ENCODE data around the gene MAMLD1. TPM values are rescaled to one million over a fixed set of nuclear protein-coding genes. Genes with fewer than 3 reads are reported as not detected.

Gene MAMLD1
- total RNA-seq, 1 experiment from 2014 or later: 3.2 TPM

- no peak overlapping the region for H3K4me3 ChIP-seq (ENCODE audit: low read depth, low read length, poor library complexity, severe bottlenecking)
- POLR2A ChIA-PET (ENCODE audit: low non-redundant PET): no interaction called here
- no peaks in the 10 kb centered on the region for H3K27me3 ChIP-seq (replicated peaks; ENCODE audit: insufficient read depth, low read depth, low read length, poor library complexity)
- CTCF ChIA-PET: no interaction called here
- H3K27ac ChIP-seq (ENCODE audit: low read depth, low read length, poor library complexity, severe bottlenecking): no peak overlapping the region
- BruUV-seq (replicated peaks): no TSS peak
- intact Hi-C loops (cut with micrococcal nuclease; ENCODE audit: unreplicated experiment): no loop called here
- no peaks in the 10 kb centered on the region for H3K9me3 ChIP-seq (ENCODE audit: low read depth, low read length, poor library complexity, severe bottlenecking)
- no peak for DNase-seq (ENCODE audit: low spot score)
- TF ChIP-seq EZH2 (IDR thresholded peaks at IDR 0.05; ENCODE audit: borderline replicate concordance, low read depth, low read length, poor library complexity, severe bottlenecking) (no peak), CTCF (conservative IDR thresholded peaks at IDR 0.05; ENCODE audit: low read depth, low read length) (no peak)
- no peaks in the 10 kb centered on the region for H3K4me1 ChIP-seq (ENCODE audit: insufficient read depth, low read length, poor library complexity, severe bottlenecking)
- H3K36me3 ChIP-seq (ENCODE audit: insufficient read depth, low read length, poor library complexity, severe bottlenecking): no peaks in the 10 kb centered on the region
Observed at GRCh38 chrX:150495496-150495895, 132.4 kb downstream of the MAMLD1 start.

GRCh38 chrX:150499240-150499639, 136.1 kb downstream of the MAMLD1 start:
- H3K36me3 ChIP-seq (ENCODE audit: insufficient read depth, low read length, poor library complexity, severe bottlenecking): no peaks in the 10 kb centered on the region
- BruUV-seq (replicated peaks): no TSS peak
- ChIA-PET CTCF (no interaction called here), POLR2A (ENCODE audit: low non-redundant PET) (no interaction called here)
- intact Hi-C loops (cut with micrococcal nuclease; ENCODE audit: unreplicated experiment): no loop called here
- no peak overlapping the region for H3K27ac ChIP-seq (ENCODE audit: low read depth, low read length, poor library complexity, severe bottlenecking)
- no peaks in the 10 kb centered on the region for H3K4me1 ChIP-seq (ENCODE audit: insufficient read depth, low read length, poor library complexity, severe bottlenecking)
- H3K9me3 ChIP-seq (ENCODE audit: low read depth, low read length, poor library complexity, severe bottlenecking): no peaks in the 10 kb centered on the region
- no peak overlapping the region for H3K4me3 ChIP-seq (ENCODE audit: low read depth, low read length, poor library complexity, severe bottlenecking)
- TF ChIP-seq CTCF (conservative IDR thresholded peaks at IDR 0.05; ENCODE audit: low read depth, low read length) (no peak), EZH2 (IDR thresholded peaks at IDR 0.05; ENCODE audit: borderline replicate concordance, low read depth, low read length, poor library complexity, severe bottlenecking) (no peak)
- no peaks in the 10 kb centered on the region for H3K27me3 ChIP-seq (replicated peaks; ENCODE audit: insufficient read depth, low read depth, low read length, poor library complexity)
- no peak for DNase-seq (ENCODE audit: low spot score)

- no TSS peak for BruUV-seq (replicated peaks)
- POLR2A ChIA-PET (ENCODE audit: low non-redundant PET): no interaction called here
- H3K4me3 ChIP-seq (ENCODE audit: low read depth, low read length, poor library complexity, severe bottlenecking): no peak overlapping the region
- TF ChIP-seq EZH2 (IDR thresholded peaks at IDR 0.05; ENCODE audit: borderline replicate concordance, low read depth, low read length, poor library complexity, severe bottlenecking) (no peak), CTCF (conservative IDR thresholded peaks at IDR 0.05; ENCODE audit: low read depth, low read length) (no peak)
- CTCF ChIA-PET: no interaction called here
- H3K4me1 ChIP-seq (ENCODE audit: insufficient read depth, low read length, poor library complexity, severe bottlenecking): no peaks in the 10 kb centered on the region
- no peak overlapping the region for H3K27ac ChIP-seq (ENCODE audit: low read depth, low read length, poor library complexity, severe bottlenecking)
- no peaks in the 10 kb centered on the region for H3K36me3 ChIP-seq (ENCODE audit: insufficient read depth, low read length, poor library complexity, severe bottlenecking)
- no peaks in the 10 kb centered on the region for H3K9me3 ChIP-seq (ENCODE audit: low read depth, low read length, poor library complexity, severe bottlenecking)
- intact Hi-C loops (cut with micrococcal nuclease; ENCODE audit: unreplicated experiment): no loop called here
- DNase-seq (ENCODE audit: low spot score): no peak
- H3K27me3 ChIP-seq (replicated peaks; ENCODE audit: insufficient read depth, low read depth, low read length, poor library complexity): no peaks in the 10 kb centered on the region
Observed at GRCh38 chrX:150502091-150502490, 139.0 kb downstream of the MAMLD1 start.
